ENCODE measurements around the gene FMOD.
"Not testable (repeated sequence)": the region's sequence is repeated elsewhere in the genome, so short reads cannot be mapped to it uniquely, and the experiment has no call there.

The FMOD gene

GRCh38 chr1:203306965-203307541 is 43.9 kb downstream of the FMOD start:
- no peak for DNase-seq (ENCODE audit: low spot score)

GRCh38 chr1:203306089-203306964 is 44.6 kb downstream of the FMOD start:
- DNase-seq (ENCODE audit: low spot score) (peak; percentile 80), FAIRE-seq (no peak)

More at GRCh38 chr1:203306965-203307541, 43.9 kb downstream of the FMOD start:
- FAIRE-seq, result no peak

GRCh38 chr1:203305809-203306088 is 45.2 kb downstream of the FMOD start:
- DNase-seq (ENCODE audit: low spot score), result no peak
- FAIRE-seq, result no peak

GRCh38 chr1:203304919-203305808 is 45.8 kb downstream of the FMOD start, which contains the start of gene BTG2:
TSS of gene BTG2 (plus strand) at chr1:203305519. CDS start at chr1:203305607, 88 bp downstream.
- DNase-seq (ENCODE audit: low spot score) (peak; percentile 98), FAIRE-seq (no peak)

- no peak for FAIRE-seq
Observed at GRCh38 chr1:203304391-203304918, 46.5 kb downstream of the FMOD start.

GRCh38 chr1:203302894-203303293 is 48.0 kb downstream of the FMOD start:
- FAIRE-seq, result no peak
- DNase-seq (ENCODE audit: low spot score), result no peak

More at GRCh38 chr1:203304391-203304918, 46.5 kb downstream of the FMOD start:
- DNase-seq (ENCODE audit: low spot score), result no peak

GRCh38 chr1:203302456-203302855 is 48.5 kb downstream of the FMOD start:
- FAIRE-seq, result no peak
- no peak for DNase-seq (ENCODE audit: low spot score)

GRCh38 chr1:203301331-203301668 is 49.6 kb downstream of the FMOD start:
- DNase-seq (ENCODE audit: low spot score) (no peak), FAIRE-seq (no peak)

GRCh38 chr1:203300441-203301330 is 50.2 kb downstream of the FMOD start:
- FAIRE-seq, result no peak
- DNase-seq (ENCODE audit: low spot score), result no peak

GRCh38 chr1:203299719-203300429 is 51.0 kb downstream of the FMOD start:
- DNase-seq (ENCODE audit: low spot score); FAIRE-seq: not testable (repeated sequence)

- no peak for FAIRE-seq
- DNase-seq (ENCODE audit: low spot score), result no peak
Observed at GRCh38 chr1:203299169-203299568, 51.8 kb downstream of the FMOD start.

GRCh38 chr1:203296460-203297073 is 54.4 kb downstream of the FMOD start:
- FAIRE-seq (no peak), DNase-seq (ENCODE audit: low spot score) (no peak)

- DNase-seq (ENCODE audit: low spot score) (no peak), FAIRE-seq (no peak)
Observed at GRCh38 chr1:203295796-203296195, 55.1 kb downstream of the FMOD start.

GRCh38 chr1:203291201-203292096 is 59.5 kb downstream of the FMOD start:
- DNase-seq (ENCODE audit: low spot score) (no peak), FAIRE-seq (no peak)

Data from urothelium cell line (cell line).